HEK293T (cell line): ENCODE measurements around the gene PPP1R3C.

ENCODE experiments used
- CTCF ChIA-PET: fragments of 350-600 bp; formaldehyde crosslinking; extraction: SDS; loops from one replicate; lab custom pipeline; 2021; ENCODE audit warnings: antibody characterized with exemption, inconsistent platforms; lab: Yijun Ruan, JAX
- POLR2A ChIA-PET: fragments of 350-600 bp; formaldehyde crosslinking; extraction: SDS; loops from one replicate; lab custom pipeline; 2020; ENCODE audit warnings: antibody characterized with exemption, inconsistent platforms; lab: Yijun Ruan, JAX
- DNase-seq: peaks from one replicate; pipeline ENCODE4 v3.0.0; 2012; ENCODE audit warnings: mixed read lengths; ENCODE audit errors: extremely low spot score
- ARNT ChIP-seq: fragments of 450-650 bp; IDR thresholded peaks from 2 replicates; pipeline ENCODE4 v1.6.1; 2017; ENCODE audit warnings: mild to moderate bottlenecking
- BHLHE40 ChIP-seq: fragments of 450-650 bp; IDR thresholded peaks from 2 replicates; pipeline ENCODE4 v1.6.1; 2016; ENCODE audit warnings: mild to moderate bottlenecking, moderate library complexity, borderline replicate concordance
- CTBP1 ChIP-seq: fragments of 450-650 bp; IDR thresholded peaks from 2 replicates; pipeline ENCODE4 v1.6.1; 2016; ENCODE audit warnings: borderline replicate concordance
- ELF4 ChIP-seq: fragments of 450-650 bp; IDR thresholded peaks from 2 replicates; pipeline ENCODE4 v1.6.1; 2017; ENCODE audit warnings: antibody characterized with exemption
- FOXA1 ChIP-seq: fragments of 450-650 bp; IDR thresholded peaks from 2 replicates; pipeline ENCODE4 v1.6.1; 2016; ENCODE audit warnings: mild to moderate bottlenecking
- FOXK2 ChIP-seq: fragments of 450-650 bp; IDR thresholded peaks from 2 replicates; pipeline ENCODE4 v1.6.1; 2016; ENCODE audit warnings: mild to moderate bottlenecking
- FOXM1 ChIP-seq: fragments of 450-650 bp; IDR thresholded peaks from 2 replicates; pipeline ENCODE4 v1.6.1; 2017; ENCODE audit warnings: mild to moderate bottlenecking, borderline replicate concordance
- HDGF ChIP-seq: fragments of 450-650 bp; IDR thresholded peaks from 2 replicates; pipeline ENCODE4 v1.6.1; 2017; ENCODE audit warnings: antibody characterized with exemption, borderline replicate concordance
- L3MBTL2 ChIP-seq: fragments of 450-650 bp; conservative IDR thresholded peaks from 2 replicates; pipeline ENCODE4 v1.6.1; 2016; ENCODE audit warnings: mild to moderate bottlenecking
- LEF1 ChIP-seq: fragments of 450-650 bp; IDR thresholded peaks from 2 replicates; pipeline ENCODE4 v1.6.1; 2017; ENCODE audit warnings: mild to moderate bottlenecking, borderline replicate concordance
- NFRKB ChIP-seq: fragments of 450-650 bp; IDR thresholded peaks from 2 replicates; pipeline ENCODE4 v1.6.1; 2016; ENCODE audit warnings: mild to moderate bottlenecking, moderate library complexity
- PKNOX1 ChIP-seq: fragments of 450-650 bp; IDR thresholded peaks from 2 replicates; pipeline ENCODE4 v1.6.1; 2016
- SP1 ChIP-seq: fragments of 450-650 bp; IDR thresholded peaks from 2 replicates; pipeline ENCODE4 v1.6.1; 2017
- SUZ12 ChIP-seq: fragments of 450-650 bp; IDR thresholded peaks from 2 replicates; pipeline ENCODE4 v1.6.1; 2016; ENCODE audit warnings: mild to moderate bottlenecking
- TARDBP ChIP-seq: fragments of 450-650 bp; IDR thresholded peaks from 2 replicates; pipeline ENCODE4 v1.6.1; 2016
- ZNF384 ChIP-seq: fragments of 450-650 bp; IDR thresholded peaks from 2 replicates; pipeline ENCODE4 v1.6.1; 2016

PPP1R3C gene

GRCh38 chr10:91587710-91588638 lies 44.9 kb downstream of the PPP1R3C start:
- TF ChIP-seq SUZ12 (no peak), HDGF (no peak), FOXK2 (no peak), L3MBTL2 (no peak), NFRKB (no peak), FOXA1 (no peak), FOXM1 (no peak), ARNT (no peak), PKNOX1 (no peak), CTBP1 (no peak), TARDBP (no peak)
- ChIA-PET POLR2A (interaction anchor here (1.0 kb wide), 1 partner anchor 45 kb away, joined by 3 read pairs; the partner anchor contains the start of gene PPP1R3C), CTCF (interaction anchor here (0.5 to 1.4 kb wide), 2 partner anchors 36 to 105 kb away, joined by 3 to 4 read pairs; no protein-coding TSS in a partner anchor)
- DNase-seq, result no peak

GRCh38 chr10:91582153-91582554 lies 50.7 kb downstream of the PPP1R3C start:
- ChIA-PET CTCF (no interaction called here), POLR2A (no interaction called here)
- DNase-seq, result no peak
- TF ChIP-seq TARDBP, result no peak

- no peak for DNase-seq
- TF ChIP-seq SUZ12 (no peak), FOXK2 (no peak), PKNOX1 (no peak), ELF4 (no peak), FOXM1 (no peak), SP1 (no peak), L3MBTL2 (no peak), TARDBP (no peak), LEF1 (no peak), BHLHE40 (no peak), NFRKB (no peak), ARNT (no peak), ZNF384 (no peak), FOXA1 (no peak), CTBP1 (no peak), HDGF (no peak)
- ChIA-PET POLR2A (no interaction called here), CTCF (interaction anchor here (0.8 kb wide), 1 partner anchor 15 kb away, joined by 3 read pairs; no protein-coding TSS in a partner anchor)
Measured at GRCh38 chr10:91579329-91579985, 53.4 kb downstream of the PPP1R3C start.
